ENCODE measurements around the gene TKTL1. TPM values are rescaled to one million over a fixed set of nuclear protein-coding genes. Genes with fewer than 3 reads are reported as not detected.

The TKTL1 gene
- total and polyA plus RNA-seq, 2 of the 4 experiments (the other 2 are of a cell fraction), result not detected

- H3K79me1 ChIP-seq (ENCODE audit: low read depth in 1 of 2, low read length in 2 of 2), result no peaks in the 10 kb centered on the region
- POLR2A ChIA-PET (ENCODE audit: unreplicated experiment), result no interaction called here
- no peak overlapping the region for H3K4ac ChIP-seq (ENCODE audit: low read depth, low read length)
- in situ Hi-C loops (cut with MboI; ENCODE audit: low sequenced_read_pairs), result no loop called here
- no peak for TF ChIP-seq MXI1 (IDR thresholded peaks at IDR 0.05; ENCODE audit: borderline replicate concordance, low read depth, low read length)
- TF ChIP-seq RFX5 (IDR thresholded peaks at IDR 0.05; ENCODE audit: low read depth, low read length), result no peak
- no peak for TF ChIP-seq MAFK (IDR thresholded peaks at IDR 0.05; ENCODE audit: low read depth, low read length)
- TF ChIP-seq FOS (IDR thresholded peaks at IDR 0.05; ENCODE audit: low read depth, low read length), result no peak
- no peak for TF ChIP-seq RAD21 (IDR thresholded peaks at IDR 0.05; ENCODE audit: low read length)
- TF ChIP-seq SMC3 (IDR thresholded peaks at IDR 0.05; ENCODE audit: low read depth, low read length), result no peak
- no peak for TF ChIP-seq ELK1 (IDR thresholded peaks at IDR 0.05; ENCODE audit: borderline replicate concordance, low read depth, low read length)
- no peak for TF ChIP-seq CTCF (conservative IDR thresholded peaks at IDR 0.05; ENCODE audit: low read depth, low read length)
- TF ChIP-seq POLR2A (IDR thresholded peaks at IDR 0.05; ENCODE audit: low read depth, low read length), result no peak
- no peak for TF ChIP-seq RCOR1 (IDR thresholded peaks at IDR 0.05; ENCODE audit: insufficient replicate concordance, low read length)
- no peak for TF ChIP-seq MAZ (IDR thresholded peaks at IDR 0.05; ENCODE audit: borderline replicate concordance, low read depth, low read length)
- no peak for TF ChIP-seq USF2 (IDR thresholded peaks at IDR 0.05; ENCODE audit: low read depth, low read length)
- TF ChIP-seq BHLHE40 (IDR thresholded peaks at IDR 0.05; ENCODE audit: low read depth, low read length), result no peak
- no peak for TF ChIP-seq CHD1 (IDR thresholded peaks at IDR 0.05; ENCODE audit: low read depth, low read length)
- TF ChIP-seq NFE2L2 (IDR thresholded peaks at IDR 0.05; ENCODE audit: low read depth, low read length), result no peak
- no peak for TF ChIP-seq CEBPB (IDR thresholded peaks at IDR 0.05; ENCODE audit: low read depth, low read length)
- ATAC-seq (ENCODE audit: low read depth), result no peak
- H3K4me3 ChIP-seq (ENCODE audit: insufficient read depth, low read depth, low read length), result no peak overlapping the region
- no peak overlapping the region for H4K5ac ChIP-seq (ENCODE audit: low read depth, low read length)
- H3K4me2 ChIP-seq (ENCODE audit: low read depth, low read length), result no peak overlapping the region
- H4K20me1 ChIP-seq (ENCODE audit: insufficient read depth, low read length), result no peaks in the 10 kb centered on the region
- H2AFZ ChIP-seq (replicated peaks; ENCODE audit: low read length, poor library complexity), result no peak overlapping the region
- no peak overlapping the region for H3K27ac ChIP-seq (ENCODE audit: insufficient read depth, low read length)
- no peak overlapping the region for H2BK15ac ChIP-seq (ENCODE audit: low read depth, low read length)
- no peaks in the 10 kb centered on the region for H3K4me1 ChIP-seq (ENCODE audit: control insufficient read depth, insufficient read depth, low read length)
- H3K36me3 ChIP-seq (ENCODE audit: control insufficient read depth, insufficient read depth, low read length), result no peaks in the 10 kb centered on the region
- H2BK120ac ChIP-seq (ENCODE audit: low read depth, low read length), result no peak overlapping the region
- no peak overlapping the region for H2BK20ac ChIP-seq (ENCODE audit: low read depth, low read length)
- H4K91ac ChIP-seq (ENCODE audit: insufficient read depth, low read depth, low read length), result no peak overlapping the region
- peaks cover 5% of the 10 kb centered on the region; the same call in 1 of the 2 replicates for H3K27me3 ChIP-seq (ENCODE audit: control insufficient read depth, insufficient read depth, low read length)
- no peak overlapping the region for H3K9ac ChIP-seq (ENCODE audit: low read depth, low read length)
- dilution Hi-C loops (cut with HindIII; ENCODE audit: low sequenced_read_pairs, unreplicated experiment), result no loop called here
- no peaks in the 10 kb centered on the region; the same call in 1 of the 2 replicates for H3K9me1 ChIP-seq (ENCODE audit: insufficient read depth, low read length)
- H2AK9ac ChIP-seq (replicated peaks; ENCODE audit: low read depth, low read length, poor library complexity), result no peak overlapping the region
- H4K8ac ChIP-seq (ENCODE audit: low read depth in 2 of 2, low read length in 2 of 2), result no peak overlapping the region
- H3K18ac ChIP-seq (ENCODE audit: low read depth, low read length), result no peak overlapping the region
- no peak overlapping the region for H3K23ac ChIP-seq (ENCODE audit: low read depth, low read length)
- 50% methylated on average over 2 of the region's 5 CpGs; no CpG with 5 or more reads in 1 of the 2 experiments for WGBS, 2 experiments (ENCODE audit: extremely low coverage in 2 of 2, insufficient read length in 1 of 2)
- H3K14ac ChIP-seq (replicated peaks; ENCODE audit: low read depth, low read length), result no peak overlapping the region
- H3K56ac ChIP-seq (ENCODE audit: extremely low read depth, insufficient read depth, low read length), result no peak overlapping the region
- H2BK5ac ChIP-seq (ENCODE audit: low read depth, low read length, poor library complexity, severe bottlenecking), result no peak overlapping the region
- H2AK5ac ChIP-seq (ENCODE audit: low read depth, low read length), result no peak overlapping the region
- H3K9me3 ChIP-seq (ENCODE audit: control insufficient read depth, insufficient read depth, low read length), result no peaks in the 10 kb centered on the region
- CTCF ChIA-PET, result no interaction called here
- intact Hi-C loops (cut with micrococcal nuclease), result no loop called here
- no peak for DNase-seq
- BruUV-seq (replicated peaks), result no TSS peak
These were observed 17.6 kb downstream of the TKTL1 start for GRCh38 chrX:154313147-154313546.
